Neural cell (in vitro differentiated cells): ENCODE measurements around the gene KCNAB1. TPM values are rescaled to one million over a fixed set of nuclear protein-coding genes. Genes with fewer than 3 reads are reported as not detected.
A peak's percentile ranks its signal among the peaks of the same experiment; 100 is the strongest.

Experiments used
- H2AFZ ChIP-seq: fragments of 200-600, 300-800 bp; sonication (generic), shearing (Covaris generic); 2 replicates; pipeline ENCODE4 v1.6.0; 2014; ENCODE audit warnings: low read depth, mild to moderate bottlenecking, antibody characterized with exemption, low read length, moderate library complexity
- H3F3A ChIP-seq: fragments of 200-600 bp; shearing (Covaris generic); 2 replicates; pipeline ENCODE4 v1.6.1; 2016; ENCODE audit warnings: mild to moderate bottlenecking, moderate library complexity, mixed read lengths, antibody characterized with exemption, low read length; ENCODE audit not compliant: insufficient read depth, poor library complexity, severe bottlenecking
- H3K27ac ChIP-seq: fragments of 200-600, 300-800 bp; sonication (generic), shearing (Covaris generic); 2 replicates; pipeline ENCODE4 v1.5.1; 2014; ENCODE audit warnings: mild to moderate bottlenecking, low read length, moderate library complexity
- H3K27me3 ChIP-seq: fragments of 300-800, 200-600 bp; sonication (generic), shearing (Covaris generic); 2 replicates; pipeline ENCODE4 v1.6.0; 2014; ENCODE audit warnings: mild to moderate bottlenecking, low read depth, low read length, moderate library complexity; ENCODE audit not compliant: insufficient read depth
- H3K36me3 ChIP-seq: fragments of 300-800, 200-600 bp; sonication (generic), shearing (Covaris generic); 2 replicates; pipeline ENCODE4 v1.5.1; 2014; ENCODE audit warnings: mild to moderate bottlenecking, antibody characterized with exemption, low read length, moderate library complexity; ENCODE audit not compliant: insufficient read depth
- H3K4me2 ChIP-seq: fragments of 300-800, 200-600 bp; sonication (generic), shearing (Covaris generic); 2 replicates; pipeline ENCODE4 v1.6.0; 2014; ENCODE audit warnings: mild to moderate bottlenecking, low read length
- H3K4me3 ChIP-seq: fragments of 300-800, 200-600 bp; sonication (generic), shearing (Covaris generic); 2 replicates; pipeline ENCODE4 v1.5.1; 2014; ENCODE audit warnings: mild to moderate bottlenecking, low read length, moderate library complexity
- H3K79me2 ChIP-seq: fragments of 200-600 bp; shearing (Covaris generic); replicated peaks from 2 replicates; pipeline ENCODE4 v1.6.0; 2014; ENCODE audit warnings: mild to moderate bottlenecking, low read length, moderate library complexity; ENCODE audit not compliant: insufficient read depth
- H3K9ac ChIP-seq: fragments of 300-800, 200-600 bp; sonication (generic), shearing (Covaris generic); 2 replicates; pipeline ENCODE4 v1.6.1; 2016; ENCODE audit warnings: mild to moderate bottlenecking, low read length, mixed read lengths
- H3K9me2 ChIP-seq: fragments of 200-600 bp; shearing (Covaris generic); 2 replicates; pipeline ENCODE4 v1.6.1; 2016; ENCODE audit warnings: mild to moderate bottlenecking, low read length, mixed read lengths; ENCODE audit not compliant: insufficient read depth
- H3K9me3 ChIP-seq: fragments of 200-600, 300-800 bp; sonication (generic), shearing (Covaris generic); 2 replicates; pipeline ENCODE4 v1.6.1; 2016; ENCODE audit warnings: mild to moderate bottlenecking, mixed run types, low read length, moderate library complexity, mixed read lengths
- H4K20me1 ChIP-seq: fragments of 200-600 bp; shearing (Covaris generic); 2 replicates; pipeline ENCODE4 v1.6.1; 2016; ENCODE audit warnings: mild to moderate bottlenecking, mixed run types; ENCODE audit not compliant: insufficient read depth
- CTCF ChIP-seq: fragments of 450-650 bp; IDR thresholded peaks from 2 replicates; pipeline ENCODE4 v1.5.1; 2014; ENCODE audit warnings: antibody characterized with exemption, mild to moderate bottlenecking, moderate library complexity; ENCODE audit not compliant: poor library complexity, severe bottlenecking
- EP300 ChIP-seq: fragments of 450-650 bp; conservative IDR thresholded peaks from 2 replicates; pipeline ENCODE4 v1.6.1; 2014; ENCODE audit warnings: antibody characterized with exemption, mild to moderate bottlenecking, moderate library complexity; ENCODE audit not compliant: poor library complexity, severe bottlenecking
- EZH2 ChIP-seq: fragments of 200-600, 300-800 bp; shearing (Covaris generic), sonication (generic); IDR thresholded peaks from 2 replicates; pipeline ENCODE4 v1.6.1; 2014; ENCODE audit warnings: antibody characterized with exemption, low read length, borderline replicate concordance, mild to moderate bottlenecking; ENCODE audit not compliant: insufficient read depth, poor library complexity, severe bottlenecking
- MXI1 ChIP-seq: fragments of 450-650 bp; conservative IDR thresholded peaks from 2 replicates; pipeline ENCODE4 v1.6.1; 2014; ENCODE audit warnings: antibody characterized with exemption, mild to moderate bottlenecking; ENCODE audit not compliant: poor library complexity, severe bottlenecking
- POLR2AphosphoS5 ChIP-seq: IDR thresholded peaks from 2 replicates; pipeline ENCODE4 v1.6.1; 2012
- RAD21 ChIP-seq: fragments of 450-650 bp; conservative IDR thresholded peaks from 2 replicates; pipeline ENCODE4 v1.6.1; 2014; ENCODE audit warnings: antibody characterized with exemption, mild to moderate bottlenecking, moderate library complexity
- REST ChIP-seq: IDR thresholded peaks from 2 replicates; pipeline ENCODE4 v1.6.1; 2012; ENCODE audit warnings: borderline replicate concordance
- SMC3 ChIP-seq: fragments of 450-650 bp; conservative IDR thresholded peaks from 2 replicates; pipeline ENCODE4 v1.6.1; 2014; ENCODE audit warnings: antibody characterized with exemption, mild to moderate bottlenecking, moderate library complexity; ENCODE audit not compliant: poor library complexity
- TAF1 ChIP-seq: IDR thresholded peaks from 2 replicates; pipeline ENCODE4 v1.6.1; 2012; ENCODE audit warnings: low read depth
- polyA plus RNA-seq: library from polyadenylated mRNA; depleted of rRNA; stranded (reverse); fragments of >200 nt; gene quantifications from 2 replicates; pipeline ENCODE4 v1.2.3, GENCODE V29; 2014

The KCNAB1 gene
- polyA plus RNA-seq, 1 donor from 2014 or later = 14.9 TPM

GRCh38 chr3:156334841-156335545 lies 214.6 kb downstream of the KCNAB1 start:
- Histone ChIP-seq H3K79me2 (no peaks in the 10 kb centered on the region), H3K27ac (peak overlapping the region; percentile 35), H3K9me2 (no peaks in the 10 kb centered on the region), H3K9me3 (no peaks in the 10 kb centered on the region), H3F3A (no peaks in the 10 kb centered on the region), H2AFZ (no peak overlapping the region), H3K9ac (no peak overlapping the region), H3K36me3 (no peaks in the 10 kb centered on the region), H3K4me3 (peak overlapping the region; percentile 8), H3K27me3 (no peaks in the 10 kb centered on the region), H3K4me2 (no peak overlapping the region), H4K20me1 (no peaks in the 10 kb centered on the region)
- TF ChIP-seq REST (peak; percentile 67), EP300 (no peak), MXI1 (no peak), POLR2AphosphoS5 (peak; percentile 37)

GRCh38 chr3:156339491-156339890 lies 219.1 kb downstream of the KCNAB1 start:
- H3K79me2 ChIP-seq = no peaks in the 10 kb centered on the region
- no peaks in the 10 kb centered on the region for H3F3A ChIP-seq
- no peaks in the 10 kb centered on the region for H3K9me3 ChIP-seq
- H3K27ac ChIP-seq = no peak overlapping the region
- no peak overlapping the region for H3K4me3 ChIP-seq
- H3K36me3 ChIP-seq = no peaks in the 10 kb centered on the region
- no peaks in the 10 kb centered on the region for H3K9me2 ChIP-seq
- no peak overlapping the region for H3K4me2 ChIP-seq
- no peak overlapping the region for H3K9ac ChIP-seq
- TF ChIP-seq MXI1 (no peak), POLR2AphosphoS5 (no peak), REST (no peak), EP300 (no peak), SMC3 (no peak), RAD21 (no peak), CTCF (no peak), TAF1 (no peak), EZH2 (no peak)
- H2AFZ ChIP-seq = no peak overlapping the region
- H3K27me3 ChIP-seq = no peaks in the 10 kb centered on the region
- no peaks in the 10 kb centered on the region for H4K20me1 ChIP-seq
